HepG2 (cell line): ENCODE measurements around the gene CALML5. TPM values are rescaled to one million over a fixed set of nuclear protein-coding genes. Genes with fewer than 3 reads are reported as not detected.

Source experiments
- ATAC-seq: fragments of 200-7000 bp; cut with Tn5 transposase; 3 replicates; pipeline ENCODE4 v1.9.1; 2020; ENCODE audit warnings: mild to moderate bottlenecking, moderate library complexity
- BruUV-seq: library from RNA; stranded (reverse); fragments of 400-500 nt; replicated peaks from 2 replicates; lab custom pipeline; 2021; lab: Mats Ljungman, UMichigan
- CTCF ChIA-PET: fragments of 300-600 bp; formaldehyde crosslinking; extraction: SDS; loops from one replicate; lab custom pipeline; 2021; ENCODE audit warnings: low total read pairs, inconsistent platforms, low intra/inter-chr PET ratio; lab: Yijun Ruan, JAX
- POLR2A ChIA-PET: fragments of 350-600 bp; sonication (Branson Sonifier 250); formaldehyde crosslinking; loops from one replicate; lab custom pipeline; 2020; ENCODE audit warnings: antibody characterized with exemption, inconsistent platforms; lab: Yijun Ruan, JAX
- DNase-seq: peaks from one replicate; pipeline ENCODE4 v3.0.0-alpha.2; 2015; ENCODE audit warnings: low spot score
- FAIRE-seq: peaks from 3 replicates; lab custom pipeline; 2011; peaks lifted over from hg19 to GRCh38; lab: Jason Lieb, UNC
- H2AFZ ChIP-seq: one replicate; pipeline ENCODE4 v1.6.1; 2011; ENCODE audit warnings: low read length, inconsistent platforms
- H3K27ac ChIP-seq: fragments of 300-600 bp; 3 replicates; pipeline ENCODE4 v1.8.0; 2011; ENCODE audit warnings: mixed run types, mild to moderate bottlenecking, mixed read lengths, low read length, inconsistent platforms; ENCODE audit not compliant: insufficient read depth; ENCODE audit errors: extremely low read length
- H3K27me3 ChIP-seq, 2 experiments: fragments of 200-600 bp in 1 of 2; 2 replicates in 1 of 2; 3 replicates in 1 of 2; pipeline versions ENCODE4 v1.6.0 to v1.8.0; 2011; ENCODE audit warnings: low read length in 2 of 2, mild to moderate bottlenecking in 2 of 2, moderate library complexity in 2 of 2, inconsistent platforms in 1 of 2; ENCODE audit not compliant: insufficient read depth in 2 of 2, control insufficient read depth in 1 of 2
- H3K36me3 ChIP-seq, 2 experiments: fragments of 200-600 bp in 1 of 2; replicated peaks in 1 of 2; 2 replicates in 1 of 2; 3 replicates in 1 of 2; pipeline versions ENCODE4 v1.5.1 to v1.8.0; 2011; ENCODE audit warnings: low read length in 2 of 2, inconsistent platforms in 1 of 2; ENCODE audit not compliant: insufficient read depth in 2 of 2, control insufficient read depth in 1 of 2
- H3K4me1 ChIP-seq: 2 replicates; pipeline ENCODE4 v1.5.1; 2012; ENCODE audit warnings: low read length, inconsistent platforms; ENCODE audit not compliant: insufficient read depth
- H3K4me2 ChIP-seq: 2 replicates; pipeline ENCODE4 v1.6.0; 2011; ENCODE audit warnings: low read depth, low read length, inconsistent platforms
- H3K4me3 ChIP-seq, 3 experiments: fragments of 200-600 bp in 1 of 3; sonication (generic), shearing (Covaris generic) in 1 of 3; replicated peaks in 1 of 3; 2 replicates each; pipeline ENCODE4 v1.5.1; 2011 to 2016; ENCODE audit warnings: low read length in 3 of 3, inconsistent platforms in 2 of 3, low read depth in 2 of 3, mild to moderate bottlenecking in 2 of 3, control low read depth in 1 of 3, mixed read lengths in 1 of 3; ENCODE audit not compliant: insufficient read depth in 1 of 3
- H3K79me2 ChIP-seq: one replicate; pipeline ENCODE4 v1.6.1; 2011; ENCODE audit warnings: low read length, inconsistent platforms; ENCODE audit not compliant: insufficient read depth
- H3K9ac ChIP-seq: 2 replicates; pipeline ENCODE4 v1.6.0; 2011; ENCODE audit warnings: mild to moderate bottlenecking, low read depth, low read length, inconsistent platforms; ENCODE audit not compliant: insufficient read depth
- H3K9me3 ChIP-seq: 2 replicates; pipeline ENCODE4 v1.5.1; 2012; ENCODE audit warnings: mild to moderate bottlenecking, low read length
- H4K20me1 ChIP-seq: 2 replicates; pipeline ENCODE4 v1.6.0; 2011; ENCODE audit warnings: inconsistent platforms, mild to moderate bottlenecking, low read length, moderate library complexity; ENCODE audit not compliant: insufficient read depth
- BRF2 ChIP-seq: sonication (generic); formaldehyde crosslinking; IDR thresholded peaks from 2 replicates; pipeline ENCODE4 v1.8.1; 2022; ENCODE audit warnings: mild to moderate bottlenecking, missing genetic modification reagents
- CEBPZ ChIP-seq: IDR thresholded peaks from 2 replicates; pipeline ENCODE4 v1.6.1; 2012; ENCODE audit warnings: low read length, improper control_type of control experiment
- HMG20B ChIP-seq: conservative IDR thresholded peaks from 2 replicates; pipeline ENCODE4 v1.6.1; 2016; ENCODE audit warnings: missing genetic modification reagents, missing compliant biosample characterization
- JUNB ChIP-seq: sonication (generic); formaldehyde crosslinking; IDR thresholded peaks from 2 replicates; pipeline ENCODE4 v1.8.0; 2022; ENCODE audit warnings: missing genetic modification reagents, mild to moderate bottlenecking, borderline replicate concordance
- KLF15 ChIP-seq: sonication (generic); formaldehyde crosslinking; IDR thresholded peaks from 2 replicates; pipeline ENCODE4 v1.8.1; 2023; ENCODE audit warnings: borderline replicate concordance, mild to moderate bottlenecking, inconsistent platforms, missing genetic modification reagents, mixed read lengths
- SNRNP70 ChIP-seq: fragments of 200-400 bp; formaldehyde crosslinking; IDR thresholded peaks from 2 replicates; pipeline ENCODE4 v1.6.1; 2017; ENCODE audit warnings: mild to moderate bottlenecking, low read depth, low read length, moderate library complexity
- ZNF280B ChIP-seq: sonication (generic); formaldehyde crosslinking; IDR thresholded peaks from 2 replicates; pipeline ENCODE4 v1.5.0; 2020; ENCODE audit warnings: missing genetic modification reagents, mild to moderate bottlenecking, borderline replicate concordance
- ZNF619 ChIP-seq: sonication (generic); formaldehyde crosslinking; IDR thresholded peaks from 2 replicates; pipeline ENCODE4 v1.4.0; 2020; ENCODE audit warnings: mild to moderate bottlenecking, missing genetic modification reagents
- ZNF713 ChIP-seq: sonication (generic); formaldehyde crosslinking; IDR thresholded peaks from 2 replicates; pipeline ENCODE4 v1.4.0; 2020; ENCODE audit warnings: mild to moderate bottlenecking, missing genetic modification reagents
- ZNF747 ChIP-seq: sonication (generic); formaldehyde crosslinking; IDR thresholded peaks from 2 replicates; pipeline ENCODE4 v1.8.1; 2023; ENCODE audit warnings: missing genetic modification reagents, mild to moderate bottlenecking, borderline replicate concordance
- ZNF788 ChIP-seq: sonication (generic); formaldehyde crosslinking; IDR thresholded peaks from 2 replicates; pipeline ENCODE4 v1.5.0; 2020; ENCODE audit warnings: mild to moderate bottlenecking, missing genetic modification reagents, borderline replicate concordance
- whole genome bisulfite sequencing: methylation state at CpG from one replicate; pipeline ENCODE4 v1.1.6; 2017; ENCODE audit warnings: low lambda C conversion rate; 5-methylcytosine and 5-hydroxymethylcytosine counted together
- in situ Hi-C: cut with HindIII; loops from 2 replicates; pipeline ENCODE4 v1.10.0; 2017; ENCODE audit warnings: low pct_unique_long_range_greater_than_20kb; ENCODE audit not compliant: extremely low pct_ligation_motif_present
- intact Hi-C: fragments of 100-400 bp; cut with micrococcal nuclease; formaldehyde crosslinking; loops from one replicate; pipeline ENCODE4 v1.10.0; 2022; ENCODE audit not compliant: unreplicated experiment
- polyA plus RNA-seq, 8 experiments: library from polyadenylated mRNA; depleted of rRNA in 3 of 8; stranded (reverse) in 7 of 8; unstranded in 1 of 8; fragments of >200 nt; fragmentation: Illumina TruSeq in 4 of 8; extraction: Trizol in 4 of 8; gene quantifications; 2 replicates each; pipeline versions ENCODE4 v1.2.1 to v1.2.3, GENCODE V29; 2011 to 2016; ENCODE audit warnings: low read depth in 4 of 8, missing spikeins in 1 of 8, mixed read lengths in 1 of 8; ENCODE audit not compliant: insufficient read depth in 1 of 8
- total RNA-seq, 5 experiments: library from RNA; depleted of rRNA; stranded (reverse); fragments of >200 nt; fragmentation: Illumina TruSeq; extraction: Trizol; gene quantifications; 2 replicates each; pipeline ENCODE4 v1.2.3, GENCODE V29; 2016; ENCODE audit warnings: low read depth in 1 of 5
- TF ChIP-seq, protein P1 (sequence below): sonication (generic); formaldehyde crosslinking; IDR thresholded peaks from 2 replicates; pipeline ENCODE4 v1.4.0; 2020; ENCODE audit warnings: low read depth, missing genetic modification reagents

The CALML5 gene
- total and polyA plus RNA-seq, 2 of the 13 experiments (the other 11 are each of a cell fraction or from before 2014, with no cell fraction given) = not detected

DNA sequence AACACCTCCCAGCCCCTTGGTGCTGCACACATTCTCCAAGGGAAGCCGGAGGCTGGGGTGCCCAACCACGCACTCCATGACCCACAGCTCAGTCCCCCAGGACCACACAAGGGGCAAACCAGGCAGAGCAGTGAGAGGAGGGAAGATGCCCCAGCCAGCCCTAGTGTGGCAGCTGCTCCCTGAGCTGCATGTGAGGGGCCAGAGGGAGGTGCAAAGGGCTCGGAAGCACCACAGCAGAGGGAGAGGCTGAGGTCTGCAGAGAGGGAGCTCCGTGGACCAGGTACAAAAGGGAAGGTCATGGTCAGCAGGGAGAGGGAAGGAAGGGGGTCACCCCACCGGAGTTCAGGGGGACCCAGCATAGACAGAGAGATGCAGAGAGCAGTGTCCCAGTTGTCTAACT is 1.5 kb upstream of the CALML5 start (continued):
- TF ChIP-seq, protein P1, sequence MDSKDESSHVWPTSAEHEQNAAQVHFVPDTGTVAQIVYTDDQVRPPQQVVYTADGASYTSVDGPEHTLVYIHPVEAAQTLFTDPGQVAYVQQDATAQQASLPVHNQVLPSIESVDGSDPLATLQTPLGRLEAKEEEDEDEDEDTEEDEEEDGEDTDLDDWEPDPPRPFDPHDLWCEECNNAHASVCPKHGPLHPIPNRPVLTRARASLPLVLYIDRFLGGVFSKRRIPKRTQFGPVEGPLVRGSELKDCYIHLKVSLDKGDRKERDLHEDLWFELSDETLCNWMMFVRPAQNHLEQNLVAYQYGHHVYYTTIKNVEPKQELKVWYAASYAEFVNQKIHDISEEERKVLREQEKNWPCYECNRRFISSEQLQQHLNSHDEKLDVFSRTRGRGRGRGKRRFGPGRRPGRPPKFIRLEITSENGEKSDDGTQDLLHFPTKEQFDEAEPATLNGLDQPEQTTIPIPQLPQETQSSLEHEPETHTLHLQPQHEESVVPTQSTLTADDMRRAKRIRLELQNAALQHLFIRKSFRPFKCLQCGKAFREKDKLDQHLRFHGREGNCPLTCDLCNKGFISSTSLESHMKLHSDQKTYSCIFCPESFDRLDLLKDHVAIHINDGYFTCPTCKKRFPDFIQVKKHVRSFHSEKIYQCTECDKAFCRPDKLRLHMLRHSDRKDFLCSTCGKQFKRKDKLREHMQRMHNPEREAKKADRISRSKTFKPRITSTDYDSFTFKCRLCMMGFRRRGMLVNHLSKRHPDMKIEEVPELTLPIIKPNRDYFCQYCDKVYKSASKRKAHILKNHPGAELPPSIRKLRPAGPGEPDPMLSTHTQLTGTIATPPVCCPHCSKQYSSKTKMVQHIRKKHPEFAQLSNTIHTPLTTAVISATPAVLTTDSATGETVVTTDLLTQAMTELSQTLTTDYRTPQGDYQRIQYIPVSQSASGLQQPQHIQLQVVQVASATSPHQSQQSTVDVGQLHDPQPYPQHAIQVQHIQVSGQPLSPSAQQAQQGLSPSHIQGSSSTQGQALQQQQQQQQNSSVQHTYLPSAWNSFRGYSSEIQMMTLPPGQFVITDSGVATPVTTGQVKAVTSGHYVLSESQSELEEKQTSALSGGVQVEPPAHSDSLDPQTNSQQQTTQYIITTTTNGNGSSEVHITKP (CRISPR knock-in tag) = no peak

DNA sequence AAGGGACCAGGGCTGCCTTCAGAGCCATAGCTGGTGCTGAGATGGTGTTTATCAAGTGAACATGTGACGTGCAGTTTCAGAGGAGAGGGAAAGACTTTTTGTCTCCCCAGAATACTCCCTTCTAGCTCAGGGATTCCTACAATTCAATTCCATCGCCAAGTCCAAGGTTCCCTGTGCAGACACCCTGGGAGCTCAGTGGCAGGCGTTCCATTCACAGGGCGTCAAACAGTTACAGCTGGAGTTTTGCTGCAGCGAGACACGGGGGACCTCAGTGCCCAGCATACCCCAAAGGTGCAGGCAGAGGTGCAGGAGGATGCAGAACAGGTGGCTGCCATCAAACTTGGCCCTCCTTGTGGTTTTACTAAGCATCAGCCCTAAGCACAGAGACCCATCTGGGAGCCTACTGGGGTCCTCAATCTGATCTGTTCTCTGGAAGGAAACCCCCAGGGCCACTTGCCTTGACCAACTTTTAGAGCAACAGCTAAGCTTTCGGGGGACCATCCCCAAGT is 846 bp upstream of the CALML5 start:
- H2AFZ ChIP-seq = no peak overlapping the region
- peaks cover 3 to 47% of the 10 kb centered on the region in 2 experiments; a peak in 4 of 5 replicates for H3K27me3 ChIP-seq
- H3K9ac ChIP-seq = no peak overlapping the region
- no peaks in the 10 kb centered on the region for H3K9me3 ChIP-seq
- intact Hi-C loops (loop anchor here (2.0 kb wide), 1 partner anchor 17 kb away; no protein-coding TSS in a partner anchor), in situ Hi-C loops (no loop called here)
- WGBS = 7% methylated on average over 5 of the region's 7 CpGs
- no TSS peak for BruUV-seq
- CTCF ChIA-PET = no interaction called here
- H3K36me3 ChIP-seq = no peaks in the 10 kb centered on the region
- no peak overlapping the region for H3K4me2 ChIP-seq
- ATAC-seq (peak; percentile 53), DNase-seq (no peak), FAIRE-seq (no peak)
- H3K27ac ChIP-seq = no peak overlapping the region
- POLR2A ChIA-PET = interaction anchor here (1.3 to 2.6 kb wide), 2 partner anchors 48 to 54 kb away, joined by 4 to 9 read pairs; no protein-coding TSS in a partner anchor
- peaks cover 70% of the 10 kb centered on the region for H3K4me1 ChIP-seq
- no peaks in the 10 kb centered on the region for H4K20me1 ChIP-seq
- H3K4me3 ChIP-seq = no peak overlapping the region
- no peaks in the 10 kb centered on the region for H3K79me2 ChIP-seq
- no peak for TF ChIP-seq BRF2 (CRISPR knock-in tag)
- TF ChIP-seq ZNF788 (CRISPR knock-in tag) = no peak
- no peak for TF ChIP-seq CEBPZ
- TF ChIP-seq ZNF619 (CRISPR knock-in tag) = no peak
- no peak for TF ChIP-seq SNRNP70
- TF ChIP-seq ZNF747 (CRISPR knock-in tag) = no peak
- no peak for TF ChIP-seq KLF15 (CRISPR knock-in tag)
- no peak for TF ChIP-seq HMG20B (CRISPR knock-in tag)
- TF ChIP-seq ZNF713 (CRISPR knock-in tag) = no peak
- no peak for TF ChIP-seq ZNF280B (CRISPR knock-in tag)
- no peak for TF ChIP-seq JUNB (CRISPR knock-in tag)
